B cell (primary cell): ENCODE measurements around the gene SUGCT.

Experiments used
- EZH2 ChIP-seq: IDR thresholded peaks from 2 replicates; pipeline ENCODE4 v1.6.1; 2012; ENCODE audit warnings: borderline replicate concordance, low read depth, mild to moderate bottlenecking, moderate library complexity, low read length; ENCODE audit not compliant: insufficient read depth, poor library complexity, severe bottlenecking
- TF ChIP-seq, protein P1 (sequence below): fragments of 200-600 bp; IDR thresholded peaks from one replicate; pipeline ENCODE4 v1.8.0; 2022; ENCODE audit warnings: antibody characterized with exemption, mild to moderate bottlenecking

DNA sequence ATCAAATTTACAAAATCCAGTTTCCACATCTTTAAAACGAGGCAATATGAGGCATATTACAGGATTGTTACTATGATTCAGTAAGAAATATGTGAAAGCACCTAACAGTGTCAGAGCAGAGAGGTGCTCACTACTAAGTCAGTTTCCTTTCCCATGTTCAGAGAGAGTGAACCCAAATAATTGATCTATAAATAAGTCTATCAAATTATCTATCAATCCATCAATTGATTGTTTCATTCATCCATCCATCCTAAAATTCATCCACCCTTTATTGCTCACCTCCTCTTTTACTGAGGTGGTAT, 340.8 kb downstream of the SUGCT start:
- TF ChIP-seq, protein P1, sequence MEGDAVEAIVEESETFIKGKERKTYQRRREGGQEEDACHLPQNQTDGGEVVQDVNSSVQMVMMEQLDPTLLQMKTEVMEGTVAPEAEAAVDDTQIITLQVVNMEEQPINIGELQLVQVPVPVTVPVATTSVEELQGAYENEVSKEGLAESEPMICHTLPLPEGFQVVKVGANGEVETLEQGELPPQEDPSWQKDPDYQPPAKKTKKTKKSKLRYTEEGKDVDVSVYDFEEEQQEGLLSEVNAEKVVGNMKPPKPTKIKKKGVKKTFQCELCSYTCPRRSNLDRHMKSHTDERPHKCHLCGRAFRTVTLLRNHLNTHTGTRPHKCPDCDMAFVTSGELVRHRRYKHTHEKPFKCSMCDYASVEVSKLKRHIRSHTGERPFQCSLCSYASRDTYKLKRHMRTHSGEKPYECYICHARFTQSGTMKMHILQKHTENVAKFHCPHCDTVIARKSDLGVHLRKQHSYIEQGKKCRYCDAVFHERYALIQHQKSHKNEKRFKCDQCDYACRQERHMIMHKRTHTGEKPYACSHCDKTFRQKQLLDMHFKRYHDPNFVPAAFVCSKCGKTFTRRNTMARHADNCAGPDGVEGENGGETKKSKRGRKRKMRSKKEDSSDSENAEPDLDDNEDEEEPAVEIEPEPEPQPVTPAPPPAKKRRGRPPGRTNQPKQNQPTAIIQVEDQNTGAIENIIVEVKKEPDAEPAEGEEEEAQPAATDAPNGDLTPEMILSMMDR, result no peak
- no peak for TF ChIP-seq EZH2
